ENCODE measurements around the gene TRAPPC11. TPM values are rescaled to one million over a fixed set of nuclear protein-coding genes. Genes with fewer than 3 reads are reported as not detected.

Gene TRAPPC11
- total and polyA plus RNA-seq, 2 of the 4 experiments (the other 2 are of a cell fraction), result 25.3 to 56.8 TPM

GRCh38 chr4:183670251-183670650 lies 11.2 kb downstream of the TRAPPC11 start:
- H3K56ac ChIP-seq (ENCODE audit: extremely low read depth, insufficient read depth, low read length), result no peak overlapping the region
- H3K23ac ChIP-seq (ENCODE audit: low read depth, low read length), result no peak overlapping the region
- no peak for ATAC-seq (ENCODE audit: low read depth)
- no peak overlapping the region for H3K9ac ChIP-seq (ENCODE audit: low read depth, low read length)
- no peaks in the 10 kb centered on the region for H3K9me1 ChIP-seq (ENCODE audit: insufficient read depth, low read length)
- no peak overlapping the region for H2AFZ ChIP-seq (replicated peaks; ENCODE audit: low read length, poor library complexity)
- no peak overlapping the region for H2AK9ac ChIP-seq (replicated peaks; ENCODE audit: low read depth, low read length, poor library complexity)
- DNase-seq, result no peak
- no peak for TF ChIP-seq FOS (IDR thresholded peaks at IDR 0.05; ENCODE audit: low read depth, low read length)
- no peak for TF ChIP-seq NFE2L2 (IDR thresholded peaks at IDR 0.05; ENCODE audit: low read depth, low read length)
- TF ChIP-seq RFX5 (IDR thresholded peaks at IDR 0.05; ENCODE audit: low read depth, low read length), result no peak
- no peak for TF ChIP-seq CEBPB (IDR thresholded peaks at IDR 0.05; ENCODE audit: low read depth, low read length)
- no peak for TF ChIP-seq MXI1 (IDR thresholded peaks at IDR 0.05; ENCODE audit: borderline replicate concordance, low read depth, low read length)
- no peak for TF ChIP-seq CTCF (conservative IDR thresholded peaks at IDR 0.05; ENCODE audit: low read depth, low read length)
- TF ChIP-seq MAZ (IDR thresholded peaks at IDR 0.05; ENCODE audit: borderline replicate concordance, low read depth, low read length), result no peak
- TF ChIP-seq RCOR1 (IDR thresholded peaks at IDR 0.05; ENCODE audit: insufficient replicate concordance, low read length), result no peak
- no peak for TF ChIP-seq RAD21 (IDR thresholded peaks at IDR 0.05; ENCODE audit: low read length)
- TF ChIP-seq ELK1 (IDR thresholded peaks at IDR 0.05; ENCODE audit: borderline replicate concordance, low read depth, low read length), result no peak
- no peak for TF ChIP-seq USF2 (IDR thresholded peaks at IDR 0.05; ENCODE audit: low read depth, low read length)
- no peak for TF ChIP-seq SMC3 (IDR thresholded peaks at IDR 0.05; ENCODE audit: low read depth, low read length)
- no peak for TF ChIP-seq MAFK (IDR thresholded peaks at IDR 0.05; ENCODE audit: low read depth, low read length)
- no peak for TF ChIP-seq CHD1 (IDR thresholded peaks at IDR 0.05; ENCODE audit: low read depth, low read length)
- no peak for TF ChIP-seq POLR2A (IDR thresholded peaks at IDR 0.05; ENCODE audit: low read depth, low read length)
- no peak for TF ChIP-seq BHLHE40 (IDR thresholded peaks at IDR 0.05; ENCODE audit: low read depth, low read length)
- H4K91ac ChIP-seq (ENCODE audit: insufficient read depth, low read depth, low read length), result no peak overlapping the region
- H3K9me3 ChIP-seq (ENCODE audit: control insufficient read depth, insufficient read depth, low read length), result no peaks in the 10 kb centered on the region
- H2BK20ac ChIP-seq (ENCODE audit: low read depth, low read length), result no peak overlapping the region
- H3K18ac ChIP-seq (ENCODE audit: low read depth, low read length), result no peak overlapping the region
- H2BK5ac ChIP-seq (ENCODE audit: low read depth, low read length, poor library complexity, severe bottlenecking), result no peak overlapping the region
- in situ Hi-C loops (cut with MboI; ENCODE audit: low sequenced_read_pairs) (no loop called here), dilution Hi-C loops (cut with HindIII; ENCODE audit: low sequenced_read_pairs, unreplicated experiment) (no loop called here), intact Hi-C loops (cut with micrococcal nuclease) (no loop called here)
- ChIA-PET CTCF (no interaction called here), POLR2A (ENCODE audit: unreplicated experiment) (no interaction called here)
- H3K79me1 ChIP-seq (ENCODE audit: low read depth in 1 of 2, low read length in 2 of 2), result peaks cover 7 to 9% of the 10 kb centered on the region in 2 experiments; a peak in 3 of 4 replicates
- BruUV-seq (replicated peaks), result no TSS peak
- H4K20me1 ChIP-seq (ENCODE audit: insufficient read depth, low read length), result no peaks in the 10 kb centered on the region
- no peaks in the 10 kb centered on the region for H3K4me1 ChIP-seq (ENCODE audit: control insufficient read depth, insufficient read depth, low read length)
- peaks cover 22% of the 10 kb centered on the region for H3K36me3 ChIP-seq (ENCODE audit: control insufficient read depth, insufficient read depth, low read length)
- no peak overlapping the region for H3K4ac ChIP-seq (ENCODE audit: low read depth, low read length)
- no peak overlapping the region for H4K8ac ChIP-seq (ENCODE audit: low read depth in 2 of 2, low read length in 2 of 2)
- no peaks in the 10 kb centered on the region for H3K27me3 ChIP-seq (ENCODE audit: control insufficient read depth, insufficient read depth, low read length)
- no peak overlapping the region for H2AK5ac ChIP-seq (ENCODE audit: low read depth, low read length)
- no peak overlapping the region for H3K4me2 ChIP-seq (ENCODE audit: low read depth, low read length)
- H3K27ac ChIP-seq (ENCODE audit: insufficient read depth, low read length), result no peak overlapping the region
- no CpG with 5 or more reads among the region's 3 CpGs for WGBS, 2 experiments (ENCODE audit: extremely low coverage in 2 of 2, insufficient read length in 1 of 2)
- H4K5ac ChIP-seq (ENCODE audit: low read depth, low read length), result no peak overlapping the region
- H3K14ac ChIP-seq (replicated peaks; ENCODE audit: low read depth, low read length), result no peak overlapping the region
- H2BK120ac ChIP-seq (ENCODE audit: low read depth, low read length), result no peak overlapping the region
- H2BK15ac ChIP-seq (ENCODE audit: low read depth, low read length), result no peak overlapping the region
- no peak overlapping the region for H3K4me3 ChIP-seq (ENCODE audit: insufficient read depth, low read depth, low read length)
